ENCODE results near the gene RAB13. TPM values are rescaled to one million over a fixed set of nuclear protein-coding genes. Genes with fewer than 3 reads are reported as not detected.
A peak's percentile ranks its signal among the peaks of the same experiment; 100 is the strongest.

RAB13 gene
- total and polyA plus RNA-seq, 2 of the 13 experiments (the other 11 are each of a cell fraction or from before 2014, with no cell fraction given), result 15.9 to 24.7 TPM

DNA sequence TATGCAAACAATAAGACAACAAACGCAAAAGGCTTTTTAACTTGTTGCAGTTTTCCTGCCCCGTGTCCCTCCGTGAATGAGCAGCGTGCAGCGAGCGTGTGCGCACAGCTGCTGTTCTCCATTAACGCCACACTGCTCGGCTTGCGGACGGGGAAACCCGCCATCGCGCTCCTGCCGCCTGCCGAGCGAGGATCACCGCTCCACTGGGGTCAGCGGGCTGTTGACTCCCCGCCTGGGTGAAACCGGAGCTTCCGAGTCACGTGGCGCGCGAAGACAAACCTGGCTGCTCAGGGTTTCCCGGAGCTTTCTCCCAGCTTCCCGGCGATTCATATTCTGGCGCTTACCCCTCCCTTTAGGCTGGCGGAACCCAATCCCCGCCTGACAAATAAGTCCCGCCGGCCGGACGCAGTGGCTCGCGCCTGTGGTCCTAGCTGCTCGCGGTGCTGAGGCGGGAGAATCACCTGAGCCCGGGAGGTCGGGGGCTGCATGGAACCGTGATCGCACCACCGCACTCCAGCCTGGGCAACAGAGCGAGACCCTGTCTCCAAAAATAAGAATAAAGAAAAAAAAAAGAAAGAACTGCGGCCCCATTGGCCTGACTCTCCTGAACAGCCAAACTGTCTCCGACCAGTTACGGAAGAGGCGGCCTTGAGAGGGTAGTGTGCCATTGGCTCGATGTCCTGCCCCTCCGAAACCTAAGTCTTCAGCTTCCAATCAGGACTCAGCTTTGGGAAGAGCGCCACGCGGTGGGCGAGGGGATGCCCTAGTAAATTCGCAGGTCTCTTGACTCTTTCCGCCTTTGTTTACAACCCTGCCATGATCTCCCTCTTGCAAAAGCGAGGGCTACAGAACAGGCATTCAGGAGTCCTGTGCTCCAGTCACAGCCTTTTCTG lies 18.8 kb downstream of the RAB13 start, which contains the start of gene CREB3L4 (continued):
- TF ChIP-seq, protein P1, sequence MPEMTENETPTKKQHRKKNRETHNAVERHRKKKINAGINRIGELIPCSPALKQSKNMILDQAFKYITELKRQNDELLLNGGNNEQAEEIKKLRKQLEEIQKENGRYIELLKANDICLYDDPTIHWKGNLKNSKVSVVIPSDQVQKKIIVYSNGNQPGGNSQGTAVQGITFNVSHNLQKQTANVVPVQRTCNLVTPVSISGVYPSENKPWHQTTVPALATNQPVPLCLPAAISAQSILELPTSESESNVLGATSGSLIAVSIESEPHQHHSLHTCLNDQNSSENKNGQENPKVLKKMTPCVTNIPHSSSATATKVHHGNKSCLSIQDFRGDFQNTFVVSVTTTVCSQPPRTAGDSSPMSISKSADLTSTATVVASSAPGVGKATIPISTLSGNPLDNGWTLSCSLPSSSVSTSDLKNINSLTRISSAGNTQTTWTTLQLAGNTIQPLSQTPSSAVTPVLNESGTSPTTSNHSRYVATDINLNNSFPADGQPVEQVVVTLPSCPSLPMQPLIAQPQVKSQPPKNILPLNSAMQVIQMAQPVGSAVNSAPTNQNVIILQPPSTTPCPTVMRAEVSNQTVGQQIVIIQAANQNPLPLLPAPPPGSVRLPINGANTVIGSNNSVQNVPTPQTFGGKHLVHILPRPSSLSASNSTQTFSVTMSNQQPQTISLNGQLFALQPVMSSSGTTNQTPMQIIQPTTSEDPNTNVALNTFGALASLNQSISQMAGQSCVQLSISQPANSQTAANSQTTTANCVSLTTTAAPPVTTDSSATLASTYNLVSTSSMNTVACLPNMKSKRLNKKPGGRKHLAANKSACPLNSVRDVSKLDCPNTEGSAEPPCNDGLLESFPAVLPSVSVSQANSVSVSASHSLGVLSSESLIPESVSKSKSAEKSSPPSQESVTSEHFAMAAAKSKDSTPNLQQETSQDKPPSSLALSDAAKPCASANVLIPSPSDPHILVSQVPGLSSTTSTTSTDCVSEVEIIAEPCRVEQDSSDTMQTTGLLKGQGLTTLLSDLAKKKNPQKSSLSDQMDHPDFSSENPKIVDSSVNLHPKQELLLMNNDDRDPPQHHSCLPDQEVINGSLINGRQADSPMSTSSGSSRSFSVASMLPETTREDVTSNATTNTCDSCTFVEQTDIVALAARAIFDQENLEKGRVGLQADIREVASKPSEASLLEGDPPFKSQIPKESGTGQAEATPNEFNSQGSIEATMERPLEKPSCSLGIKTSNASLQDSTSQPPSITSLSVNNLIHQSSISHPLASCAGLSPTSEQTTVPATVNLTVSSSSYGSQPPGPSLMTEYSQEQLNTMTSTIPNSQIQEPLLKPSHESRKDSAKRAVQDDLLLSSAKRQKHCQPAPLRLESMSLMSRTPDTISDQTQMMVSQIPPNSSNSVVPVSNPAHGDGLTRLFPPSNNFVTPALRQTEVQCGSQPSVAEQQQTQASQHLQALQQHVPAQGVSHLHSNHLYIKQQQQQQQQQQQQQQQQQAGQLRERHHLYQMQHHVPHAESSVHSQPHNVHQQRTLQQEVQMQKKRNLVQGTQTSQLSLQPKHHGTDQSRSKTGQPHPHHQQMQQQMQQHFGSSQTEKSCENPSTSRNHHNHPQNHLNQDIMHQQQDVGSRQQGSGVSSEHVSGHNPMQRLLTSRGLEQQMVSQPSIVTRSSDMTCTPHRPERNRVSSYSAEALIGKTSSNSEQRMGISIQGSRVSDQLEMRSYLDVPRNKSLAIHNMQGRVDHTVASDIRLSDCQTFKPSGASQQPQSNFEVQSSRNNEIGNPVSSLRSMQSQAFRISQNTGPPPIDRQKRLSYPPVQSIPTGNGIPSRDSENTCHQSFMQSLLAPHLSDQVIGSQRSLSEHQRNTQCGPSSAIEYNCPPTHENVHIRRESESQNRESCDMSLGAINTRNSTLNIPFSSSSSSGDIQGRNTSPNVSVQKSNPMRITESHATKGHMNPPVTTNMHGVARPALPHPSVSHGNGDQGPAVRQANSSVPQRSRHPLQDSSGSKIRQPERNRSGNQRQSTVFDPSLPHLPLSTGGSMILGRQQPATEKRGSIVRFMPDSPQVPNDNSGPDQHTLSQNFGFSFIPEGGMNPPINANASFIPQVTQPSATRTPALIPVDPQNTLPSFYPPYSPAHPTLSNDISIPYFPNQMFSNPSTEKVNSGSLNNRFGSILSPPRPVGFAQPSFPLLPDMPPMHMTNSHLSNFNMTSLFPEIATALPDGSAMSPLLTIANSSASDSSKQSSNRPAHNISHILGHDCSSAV (CRISPR knock-in tag; IDR thresholded peaks at IDR 0.05; ENCODE audit: borderline replicate concordance), result no peak
- peak; percentile 57 for TF ChIP-seq ZNF263 (CRISPR knock-in tag; IDR thresholded peaks at IDR 0.05)
- TF ChIP-seq, protein P2, sequence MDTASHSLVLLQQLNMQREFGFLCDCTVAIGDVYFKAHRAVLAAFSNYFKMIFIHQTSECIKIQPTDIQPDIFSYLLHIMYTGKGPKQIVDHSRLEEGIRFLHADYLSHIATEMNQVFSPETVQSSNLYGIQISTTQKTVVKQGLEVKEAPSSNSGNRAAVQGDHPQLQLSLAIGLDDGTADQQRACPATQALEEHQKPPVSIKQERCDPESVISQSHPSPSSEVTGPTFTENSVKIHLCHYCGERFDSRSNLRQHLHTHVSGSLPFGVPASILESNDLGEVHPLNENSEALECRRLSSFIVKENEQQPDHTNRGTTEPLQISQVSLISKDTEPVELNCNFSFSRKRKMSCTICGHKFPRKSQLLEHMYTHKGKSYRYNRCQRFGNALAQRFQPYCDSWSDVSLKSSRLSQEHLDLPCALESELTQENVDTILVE (CRISPR knock-in tag; IDR thresholded peaks at IDR 0.05), result peak; percentile 85
- TF ChIP-seq, protein P3, sequence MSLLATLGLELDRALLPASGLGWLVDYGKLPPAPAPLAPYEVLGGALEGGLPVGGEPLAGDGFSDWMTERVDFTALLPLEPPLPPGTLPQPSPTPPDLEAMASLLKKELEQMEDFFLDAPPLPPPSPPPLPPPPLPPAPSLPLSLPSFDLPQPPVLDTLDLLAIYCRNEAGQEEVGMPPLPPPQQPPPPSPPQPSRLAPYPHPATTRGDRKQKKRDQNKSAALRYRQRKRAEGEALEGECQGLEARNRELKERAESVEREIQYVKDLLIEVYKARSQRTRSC (CRISPR knock-in tag; IDR thresholded peaks at IDR 0.05; ENCODE audit: low read depth), result peak; percentile 22; the same call in 1 of the 2 replicates
- TF ChIP-seq THYN1 (CRISPR knock-in tag; IDR thresholded peaks at IDR 0.05; ENCODE audit: borderline replicate concordance, low read depth), result 0 out of 2 replicates have a peak, but pooled peaks have one; percentile 14
- no peak for TF ChIP-seq ZFAT (CRISPR knock-in tag; conservative IDR thresholded peaks at IDR 0.05)
- TF ChIP-seq SRF (IDR thresholded peaks at IDR 0.05; ENCODE audit: low read depth, low read length), result no peak
- TF ChIP-seq ZNF232 (CRISPR knock-in tag; IDR thresholded peaks at IDR 0.05; ENCODE audit: borderline replicate concordance), result peak; percentile 88; the same call in 1 of the 2 replicates
- TF ChIP-seq, protein P4, sequence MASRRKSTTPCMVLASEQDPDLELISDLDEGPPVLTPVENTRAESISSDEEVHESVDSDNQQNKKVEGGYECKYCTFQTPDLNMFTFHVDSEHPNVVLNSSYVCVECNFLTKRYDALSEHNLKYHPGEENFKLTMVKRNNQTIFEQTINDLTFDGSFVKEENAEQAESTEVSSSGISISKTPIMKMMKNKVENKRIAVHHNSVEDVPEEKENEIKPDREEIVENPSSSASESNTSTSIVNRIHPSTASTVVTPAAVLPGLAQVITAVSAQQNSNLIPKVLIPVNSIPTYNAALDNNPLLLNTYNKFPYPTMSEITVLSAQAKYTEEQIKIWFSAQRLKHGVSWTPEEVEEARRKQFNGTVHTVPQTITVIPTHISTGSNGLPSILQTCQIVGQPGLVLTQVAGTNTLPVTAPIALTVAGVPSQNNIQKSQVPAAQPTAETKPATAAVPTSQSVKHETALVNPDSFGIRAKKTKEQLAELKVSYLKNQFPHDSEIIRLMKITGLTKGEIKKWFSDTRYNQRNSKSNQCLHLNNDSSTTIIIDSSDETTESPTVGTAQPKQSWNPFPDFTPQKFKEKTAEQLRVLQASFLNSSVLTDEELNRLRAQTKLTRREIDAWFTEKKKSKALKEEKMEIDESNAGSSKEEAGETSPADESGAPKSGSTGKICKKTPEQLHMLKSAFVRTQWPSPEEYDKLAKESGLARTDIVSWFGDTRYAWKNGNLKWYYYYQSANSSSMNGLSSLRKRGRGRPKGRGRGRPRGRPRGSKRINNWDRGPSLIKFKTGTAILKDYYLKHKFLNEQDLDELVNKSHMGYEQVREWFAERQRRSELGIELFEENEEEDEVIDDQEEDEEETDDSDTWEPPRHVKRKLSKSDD (CRISPR knock-in tag; IDR thresholded peaks at IDR 0.05; ENCODE audit: low read depth), result no peak
- peak; percentile 93 for TF ChIP-seq RBFOX2 (IDR thresholded peaks at IDR 0.05; ENCODE audit: low read depth, low read length)
- TF ChIP-seq CREM (IDR thresholded peaks at IDR 0.05), result peak; percentile 50; the same call in 1 of the 2 replicates
- TF ChIP-seq CREM (CRISPR knock-in tag; IDR thresholded peaks at IDR 0.05), result no peak
- TF ChIP-seq BORCS8-MEF2B (CRISPR knock-in tag; IDR thresholded peaks at IDR 0.05), result peak; percentile 92
- peak; percentile 85; the same call in 1 of the 2 replicates for TF ChIP-seq ARNT2 (CRISPR knock-in tag; IDR thresholded peaks at IDR 0.05; ENCODE audit: low read depth)
- TF ChIP-seq SMAD1 (CRISPR knock-in tag; IDR thresholded peaks at IDR 0.05; ENCODE audit: borderline replicate concordance, low read depth), result peak; percentile 53; the same call in 1 of the 2 replicates
